Islet precursor cell (in vitro differentiated cells): ENCODE results near the gene ABHD12.

ENCODE experiments used
- DNase-seq: peaks from one replicate; pipeline ENCODE4 v3.0.0-alpha.2; 2018

The ABHD12 gene

GRCh38 chr20:25253606-25254275 is 136.9 kb downstream of the ABHD12 start:
- no peak for DNase-seq

- no peak for DNase-seq
Observed at GRCh38 chr20:25252686-25253421, 137.8 kb downstream of the ABHD12 start.

GRCh38 chr20:25252230-25252651 is 138.4 kb downstream of the ABHD12 start:
- no peak for DNase-seq

- DNase-seq: no peak
Observed at GRCh38 chr20:25251558-25251957, 139.1 kb downstream of the ABHD12 start.

GRCh38 chr20:25251019-25251418 is 139.6 kb downstream of the ABHD12 start:
- no peak for DNase-seq

- DNase-seq: no peak
Observed at GRCh38 chr20:25250508-25250907, 140.1 kb downstream of the ABHD12 start.
